Stimulated activated memory B cell treated with anti-CD40 and anti-IgM and Interleukin-4, amounts not matched to agents 10 μg/mL and 1 μg/mL and 100 μg/mL, for 72 hours (primary cell): ENCODE measurements around the gene RPA1.
"Not testable (repeated sequence)": the region's sequence is repeated elsewhere in the genome, so short reads cannot be mapped to it uniquely, and the experiment has no call there.

Experiments used
- ATAC-seq: fragments of 150-1000 bp; cut with Tn5 transposase; 2 replicates; pipeline ENCODE4 v1.10.0; 2021
- H3K27ac Mint-ChIP-seq: one replicate; pipeline ENCODE4 v1.8.0; 2022; ENCODE audit warnings: mild to moderate bottlenecking, mixed read lengths
- H3K27me3 Mint-ChIP-seq: one replicate; pipeline ENCODE4 v1.8.0; 2022; ENCODE audit warnings: mixed read lengths
- H3K36me3 Mint-ChIP-seq: one replicate; pipeline ENCODE4 v1.8.0; 2022; ENCODE audit warnings: mixed read lengths
- H3K4me1 Mint-ChIP-seq: one replicate; pipeline ENCODE4 v1.8.0; 2022; ENCODE audit warnings: mixed read lengths
- H3K4me3 Mint-ChIP-seq: one replicate; pipeline ENCODE4 v1.8.0; 2022; ENCODE audit warnings: mild to moderate bottlenecking, moderate library complexity, mixed read lengths
- H3K9me3 Mint-ChIP-seq: one replicate; pipeline ENCODE4 v1.8.0; 2022; ENCODE audit warnings: mixed read lengths

RPA1 gene

DNA sequence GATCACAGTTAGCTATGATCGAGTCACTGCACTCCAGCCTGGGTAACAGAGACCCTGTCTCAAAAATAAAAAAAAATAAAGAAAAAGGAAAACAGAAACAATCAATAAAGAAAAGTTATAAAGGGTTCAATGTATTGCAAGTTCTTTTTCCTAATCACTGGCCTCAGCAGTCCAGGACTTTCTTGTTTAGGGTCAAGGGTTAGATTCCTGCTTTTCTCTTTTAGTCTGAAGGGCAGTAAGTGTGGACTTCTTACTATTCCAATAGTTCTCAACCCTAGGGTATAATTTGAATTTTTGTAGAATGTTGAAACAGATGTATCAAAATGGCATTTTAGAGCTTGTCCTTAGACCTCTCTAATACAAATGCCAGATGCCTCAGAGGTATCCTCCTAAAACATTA is 27.4 kb upstream of the RPA1 start:
- no peaks in the 10 kb centered on the region for H3K27me3 Mint-ChIP-seq

DNA sequence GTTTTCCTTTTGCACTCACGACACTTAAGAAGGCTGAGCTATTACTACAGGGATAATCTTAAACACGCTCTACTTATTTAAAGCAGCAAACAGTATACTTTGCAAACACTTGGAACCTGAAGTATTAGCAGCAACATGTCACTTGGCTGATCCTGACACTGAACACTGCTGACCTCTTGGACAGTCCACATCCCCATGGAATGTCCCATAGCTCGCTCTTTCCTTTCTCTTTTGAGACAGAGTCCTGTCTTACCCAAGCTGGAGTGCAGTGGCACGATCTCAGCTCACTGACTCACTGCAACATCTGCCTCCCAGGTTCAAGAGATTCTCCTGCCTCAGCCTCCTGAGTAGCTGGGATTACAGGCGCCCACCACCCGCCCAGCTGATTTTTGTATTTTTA is 26.5 kb upstream of the RPA1 start:
- no peaks in the 10 kb centered on the region for H3K27me3 Mint-ChIP-seq
- H3K9me3 Mint-ChIP-seq = no peaks in the 10 kb centered on the region
- H3K4me3 Mint-ChIP-seq = no peak overlapping the region
- ATAC-seq = no peak
- no peak overlapping the region for H3K27ac Mint-ChIP-seq
- H3K4me1 Mint-ChIP-seq = no peaks in the 10 kb centered on the region
- H3K36me3 Mint-ChIP-seq = peaks cover 35% of the 10 kb centered on the region

More for the DNA sequence above, 27.4 kb upstream of the RPA1 start:
- Mint-ChIP-seq H3K27ac (no peak overlapping the region), H3K4me3 (no peak overlapping the region), H3K4me1 (peaks cover under 1% of the 10 kb centered on the region), H3K9me3 (no peaks in the 10 kb centered on the region), H3K36me3 (peaks cover 31% of the 10 kb centered on the region)
- ATAC-seq = no peak

DNA sequence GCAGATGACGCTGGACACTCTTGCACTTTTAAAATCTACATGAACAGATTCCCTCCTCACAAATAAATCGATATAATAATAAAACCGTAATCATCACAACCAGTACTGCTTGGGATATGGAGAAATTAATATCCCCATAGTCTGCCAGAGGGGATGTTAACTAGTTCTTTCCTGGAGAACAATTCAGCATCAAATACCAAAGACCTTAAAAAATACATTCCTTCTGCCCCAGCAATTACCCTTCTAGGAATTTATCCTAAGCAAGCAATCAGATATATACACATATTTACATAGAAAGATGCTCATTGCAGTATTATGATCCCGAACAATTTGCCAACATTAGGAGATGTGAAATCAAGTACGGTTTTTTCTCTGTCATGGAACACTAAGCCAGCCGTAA is 21.9 kb upstream of the RPA1 start:
- no peaks in the 10 kb centered on the region for H3K9me3 Mint-ChIP-seq
- no peak overlapping the region for H3K4me3 Mint-ChIP-seq
- no peaks in the 10 kb centered on the region for H3K27me3 Mint-ChIP-seq
- H3K4me1 Mint-ChIP-seq = no peaks in the 10 kb centered on the region
- peaks cover 33% of the 10 kb centered on the region for H3K36me3 Mint-ChIP-seq
- H3K27ac Mint-ChIP-seq = no peak overlapping the region
- ATAC-seq = no peak

DNA sequence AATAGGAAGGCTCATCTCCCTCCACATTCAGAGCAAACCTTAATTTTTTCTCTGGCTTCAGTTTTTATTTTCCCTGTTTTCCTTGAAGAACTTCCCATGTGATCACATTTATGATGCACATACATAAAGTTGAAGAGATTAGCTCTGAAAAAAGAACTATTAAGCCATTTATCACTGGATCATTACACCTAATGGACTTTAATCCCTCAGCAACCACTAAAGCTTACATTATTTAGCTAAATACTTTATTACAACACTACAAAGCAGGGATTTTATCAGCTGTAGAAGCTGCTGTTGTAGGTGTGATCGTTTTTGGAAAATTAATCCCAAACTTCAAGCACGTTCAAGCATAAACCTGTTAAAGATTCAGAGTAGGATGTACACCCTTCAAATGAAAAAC is 21.2 kb upstream of the RPA1 start:
- H3K27ac Mint-ChIP-seq = no peak overlapping the region
- no peaks in the 10 kb centered on the region for H3K27me3 Mint-ChIP-seq
- no peaks in the 10 kb centered on the region for H3K4me1 Mint-ChIP-seq
- H3K9me3 Mint-ChIP-seq = no peaks in the 10 kb centered on the region
- H3K36me3 Mint-ChIP-seq = peaks cover 25% of the 10 kb centered on the region
- no peak overlapping the region for H3K4me3 Mint-ChIP-seq
- ATAC-seq = no peak

DNA sequence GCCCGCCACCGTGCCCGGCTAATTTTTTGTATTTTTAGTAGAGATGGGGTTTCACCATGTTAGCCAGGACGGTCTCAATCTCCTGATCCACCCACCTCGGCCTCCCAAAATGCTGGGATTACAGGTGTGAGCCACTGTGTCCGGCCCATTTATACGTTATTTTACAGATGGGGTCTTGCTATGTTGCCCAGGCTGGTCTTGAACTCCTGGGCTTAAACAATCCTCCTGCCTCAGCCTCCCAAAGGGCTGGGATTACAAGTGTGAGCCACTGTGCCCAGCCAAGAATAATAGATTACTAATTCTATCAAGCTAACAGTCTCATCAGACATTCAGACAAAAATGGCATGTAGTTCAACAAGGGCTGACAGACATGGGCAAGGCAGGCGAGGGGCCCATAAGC is 20.0 kb upstream of the RPA1 start:
- not testable (repeated sequence) for H3K4me1 Mint-ChIP-seq, H3K9me3 Mint-ChIP-seq, H3K4me3 Mint-ChIP-seq, H3K27me3 Mint-ChIP-seq, ATAC-seq, H3K27ac Mint-ChIP-seq
- H3K36me3 Mint-ChIP-seq = peaks cover 18% of the 10 kb centered on the region

DNA sequence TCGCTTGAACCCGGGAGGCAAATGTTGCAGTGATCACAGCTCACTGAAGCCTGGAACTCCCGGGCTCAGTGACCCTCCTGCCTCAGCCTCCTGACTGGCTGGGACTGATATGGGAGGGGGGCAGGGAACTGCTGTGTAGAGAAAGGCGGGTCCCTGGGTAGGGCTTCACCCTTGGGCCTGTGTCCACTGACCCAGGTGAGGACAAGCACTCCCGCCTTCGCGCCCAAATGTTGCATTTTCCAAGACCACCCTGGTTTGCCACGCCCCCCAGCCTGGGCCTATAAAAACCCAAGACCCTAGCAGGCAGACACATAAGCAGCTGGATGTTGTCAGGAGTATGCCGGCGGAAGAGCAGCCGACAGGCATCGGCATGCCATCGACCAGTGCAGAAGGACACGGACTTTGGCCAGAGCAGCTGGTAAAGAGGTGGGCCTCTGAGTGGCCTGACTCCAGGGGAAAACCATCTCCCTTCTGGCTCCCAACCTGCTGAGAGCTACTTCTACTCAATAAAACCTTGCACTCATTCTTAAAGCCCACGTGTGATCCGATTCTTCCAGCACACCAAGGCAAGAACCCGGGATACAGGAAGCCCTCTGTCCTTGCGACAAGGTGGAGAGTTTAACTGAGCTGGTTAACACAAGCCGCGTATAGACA is 19.2 kb upstream of the RPA1 start:
- Mint-ChIP-seq H3K27me3 (no peaks in the 10 kb centered on the region), H3K4me3 (no peak overlapping the region), H3K36me3 (peaks cover 13% of the 10 kb centered on the region), H3K27ac (no peak overlapping the region), H3K4me1 (no peaks in the 10 kb centered on the region), H3K9me3 (no peaks in the 10 kb centered on the region)
- ATAC-seq = no peak

- H3K36me3 Mint-ChIP-seq = peaks cover 18% of the 10 kb centered on the region
- H3K27ac Mint-ChIP-seq = no peak overlapping the region
- ATAC-seq = no peak
- H3K4me3 Mint-ChIP-seq = no peak overlapping the region
- no peaks in the 10 kb centered on the region for H3K4me1 Mint-ChIP-seq
- H3K9me3 Mint-ChIP-seq = no peaks in the 10 kb centered on the region
- no peaks in the 10 kb centered on the region for H3K27me3 Mint-ChIP-seq
These were observed 16.7 kb upstream of the RPA1 start for GRCh38 chr17:1813088-1813487.

GRCh38 chr17:1820528-1821252 is 9.1 kb upstream of the RPA1 start:
- Mint-ChIP-seq H3K36me3 (peaks cover 34% of the 10 kb centered on the region), H3K4me1 (peaks cover 15% of the 10 kb centered on the region)

DNA sequence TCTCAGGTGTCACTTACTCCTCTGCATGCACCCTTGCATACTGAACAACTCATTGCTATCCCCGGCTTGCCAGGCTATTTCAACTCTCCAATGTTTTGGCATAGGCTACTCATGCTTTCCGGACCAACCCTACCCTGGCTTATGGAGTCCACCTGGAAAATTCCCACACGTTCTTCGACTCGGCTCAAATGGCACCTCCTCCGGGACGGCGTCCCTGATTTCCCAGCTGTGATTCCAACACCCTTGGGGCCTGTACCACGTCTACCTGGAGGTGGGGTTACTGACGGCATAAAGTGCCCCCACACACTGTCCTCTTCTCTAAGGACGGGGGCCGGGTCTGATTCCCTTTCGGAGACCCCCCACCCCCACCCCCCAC is 601 bp upstream of the RPA1 start:
- Mint-ChIP-seq H3K27me3 (no peaks in the 10 kb centered on the region), H3K4me1 (peaks cover 48% of the 10 kb centered on the region), H3K27ac (peak overlapping the region; percentile 78), H3K4me3 (peak overlapping the region; percentile 88), H3K36me3 (peaks cover 26% of the 10 kb centered on the region), H3K9me3 (no peaks in the 10 kb centered on the region)
- ATAC-seq = no peak

More at GRCh38 chr17:1820528-1821252, 9.1 kb upstream of the RPA1 start:
- H3K4me3 Mint-ChIP-seq = peak overlapping the region; percentile 33
- peak overlapping the region; percentile 86 for H3K27ac Mint-ChIP-seq
- no peaks in the 10 kb centered on the region for H3K9me3 Mint-ChIP-seq
- no peaks in the 10 kb centered on the region for H3K27me3 Mint-ChIP-seq
- peak; percentile 44 for ATAC-seq

GRCh38 chr17:1830288-1830687 is 483 bp downstream of the RPA1 start:
- peaks cover 59% of the 10 kb centered on the region for H3K4me1 Mint-ChIP-seq
- H3K36me3 Mint-ChIP-seq = peaks cover 26% of the 10 kb centered on the region
- peak overlapping the region; percentile 78 for H3K27ac Mint-ChIP-seq
- H3K4me3 Mint-ChIP-seq = peak overlapping the region; percentile 88
- peak; percentile 22 for ATAC-seq
- no peaks in the 10 kb centered on the region for H3K27me3 Mint-ChIP-seq
- no peaks in the 10 kb centered on the region for H3K9me3 Mint-ChIP-seq

- H3K27ac Mint-ChIP-seq = peak overlapping the region; percentile 18
- no peaks in the 10 kb centered on the region for H3K9me3 Mint-ChIP-seq
- peaks cover 53% of the 10 kb centered on the region for H3K4me1 Mint-ChIP-seq
- peaks cover 31% of the 10 kb centered on the region for H3K36me3 Mint-ChIP-seq
- ATAC-seq = peak; percentile 78
- peak overlapping the region; percentile 63 for H3K4me3 Mint-ChIP-seq
- H3K27me3 Mint-ChIP-seq = no peaks in the 10 kb centered on the region
These were observed 4.8 kb downstream of the RPA1 start for GRCh38 chr17:1834380-1835149.

GRCh38 chr17:1839516-1839915 is 9.7 kb downstream of the RPA1 start:
- Mint-ChIP-seq H3K4me1 (peaks cover 22% of the 10 kb centered on the region), H3K36me3 (peaks cover 46% of the 10 kb centered on the region), H3K27ac (no peak overlapping the region), H3K27me3 (no peaks in the 10 kb centered on the region), H3K4me3 (no peak overlapping the region), H3K9me3 (no peaks in the 10 kb centered on the region)
- ATAC-seq = no peak

- Mint-ChIP-seq H3K36me3 (peaks cover 47% of the 10 kb centered on the region), H3K27me3 (no peaks in the 10 kb centered on the region), H3K27ac (no peak overlapping the region), H3K4me3 (no peak overlapping the region), H3K9me3 (no peaks in the 10 kb centered on the region), H3K4me1 (peaks cover 5% of the 10 kb centered on the region)
- no peak for ATAC-seq
These were observed 14.1 kb downstream of the RPA1 start for GRCh38 chr17:1843947-1844346.

GRCh38 chr17:1847191-1847590 is 17.4 kb downstream of the RPA1 start:
- peaks cover 63% of the 10 kb centered on the region for H3K36me3 Mint-ChIP-seq
- H3K27me3 Mint-ChIP-seq = no peaks in the 10 kb centered on the region
- no peaks in the 10 kb centered on the region for H3K9me3 Mint-ChIP-seq
- H3K4me1 Mint-ChIP-seq = peaks cover 11% of the 10 kb centered on the region
- no peak overlapping the region for H3K4me3 Mint-ChIP-seq
- no peak overlapping the region for H3K27ac Mint-ChIP-seq
- no peak for ATAC-seq

DNA sequence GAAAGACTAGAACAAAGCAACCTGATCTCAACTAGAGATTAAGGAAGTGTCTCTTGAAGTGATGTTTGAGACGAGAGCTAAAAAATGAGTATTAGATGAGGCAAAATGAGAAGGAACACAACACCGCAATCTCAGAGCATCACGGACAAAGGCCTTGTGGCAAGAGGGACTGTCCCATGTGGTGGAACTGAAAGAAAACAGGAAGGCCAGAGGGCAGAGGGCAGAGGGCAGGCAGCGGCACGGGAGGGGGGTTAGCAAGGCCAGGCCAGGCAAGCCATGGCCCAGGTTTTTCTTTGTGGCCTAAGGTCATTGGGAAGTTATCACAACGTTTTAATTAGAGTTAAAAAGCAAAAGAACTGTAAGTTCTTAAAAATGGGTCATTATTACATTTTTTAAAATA is 22.5 kb downstream of the RPA1 start:
- H3K27ac Mint-ChIP-seq = peak overlapping the region; percentile 84
- no peaks in the 10 kb centered on the region for H3K27me3 Mint-ChIP-seq
- H3K4me1 Mint-ChIP-seq = peaks cover 16% of the 10 kb centered on the region
- no peaks in the 10 kb centered on the region for H3K9me3 Mint-ChIP-seq
- ATAC-seq = peak; percentile 87
- no peak overlapping the region for H3K4me3 Mint-ChIP-seq
- peaks cover 56% of the 10 kb centered on the region for H3K36me3 Mint-ChIP-seq
